Measurements from ENCODE around the gene LCN12.

DNA sequence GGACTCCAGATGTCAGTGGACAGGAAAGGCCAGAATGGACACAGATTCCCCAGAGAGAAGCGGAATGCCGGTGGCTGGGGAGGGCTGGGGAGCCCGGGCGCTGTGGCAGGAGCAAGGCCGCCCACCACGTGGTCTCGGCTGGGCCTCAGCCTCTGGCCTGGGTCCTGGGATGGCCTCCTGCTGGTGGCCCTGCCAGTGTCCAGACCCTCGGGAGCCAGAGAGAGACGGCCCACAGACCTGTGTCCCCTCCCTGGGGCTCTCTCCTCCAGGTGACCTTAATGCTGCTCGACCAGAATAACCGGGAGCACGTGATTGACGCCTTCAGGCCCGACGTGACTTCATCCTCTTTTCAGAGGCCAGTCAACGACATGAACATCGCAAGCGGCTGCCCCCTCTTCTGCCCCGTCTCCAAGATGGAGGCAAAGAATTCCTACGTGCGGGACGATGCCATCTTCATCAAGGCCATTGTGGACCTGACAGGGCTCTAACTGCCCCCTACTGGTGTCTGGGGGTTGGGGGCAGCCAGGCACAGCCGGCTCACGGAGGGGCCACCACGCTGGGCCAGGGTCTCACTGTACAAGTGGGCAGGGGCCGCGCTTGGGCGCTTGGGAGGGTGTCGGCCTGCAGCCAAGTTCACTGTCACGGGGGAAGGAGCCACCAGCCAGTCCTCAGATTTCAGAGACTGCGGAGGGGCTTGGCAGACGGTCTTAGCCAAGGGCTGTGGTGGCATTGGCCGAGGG, 26.5 kb upstream of the LCN12 start:
- no peak for TF ChIP-seq MXI1 (conservative IDR thresholded peaks at IDR 0.05; ENCODE audit: poor library complexity, severe bottlenecking)
- TF ChIP-seq, protein P1, sequence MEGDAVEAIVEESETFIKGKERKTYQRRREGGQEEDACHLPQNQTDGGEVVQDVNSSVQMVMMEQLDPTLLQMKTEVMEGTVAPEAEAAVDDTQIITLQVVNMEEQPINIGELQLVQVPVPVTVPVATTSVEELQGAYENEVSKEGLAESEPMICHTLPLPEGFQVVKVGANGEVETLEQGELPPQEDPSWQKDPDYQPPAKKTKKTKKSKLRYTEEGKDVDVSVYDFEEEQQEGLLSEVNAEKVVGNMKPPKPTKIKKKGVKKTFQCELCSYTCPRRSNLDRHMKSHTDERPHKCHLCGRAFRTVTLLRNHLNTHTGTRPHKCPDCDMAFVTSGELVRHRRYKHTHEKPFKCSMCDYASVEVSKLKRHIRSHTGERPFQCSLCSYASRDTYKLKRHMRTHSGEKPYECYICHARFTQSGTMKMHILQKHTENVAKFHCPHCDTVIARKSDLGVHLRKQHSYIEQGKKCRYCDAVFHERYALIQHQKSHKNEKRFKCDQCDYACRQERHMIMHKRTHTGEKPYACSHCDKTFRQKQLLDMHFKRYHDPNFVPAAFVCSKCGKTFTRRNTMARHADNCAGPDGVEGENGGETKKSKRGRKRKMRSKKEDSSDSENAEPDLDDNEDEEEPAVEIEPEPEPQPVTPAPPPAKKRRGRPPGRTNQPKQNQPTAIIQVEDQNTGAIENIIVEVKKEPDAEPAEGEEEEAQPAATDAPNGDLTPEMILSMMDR (IDR thresholded peaks at IDR 0.05; ENCODE audit: poor library complexity, severe bottlenecking): no peak
- no peak for TF ChIP-seq SMC3 (conservative IDR thresholded peaks at IDR 0.05; ENCODE audit: poor library complexity)
- no peak for TF ChIP-seq TAF1 (IDR thresholded peaks at IDR 0.05; ENCODE audit: low read depth)
- no peak for TF ChIP-seq EP300 (conservative IDR thresholded peaks at IDR 0.05; ENCODE audit: poor library complexity, severe bottlenecking)
- TF ChIP-seq EZH2 (IDR thresholded peaks at IDR 0.05; ENCODE audit: borderline replicate concordance, insufficient read depth, low read length, poor library complexity, severe bottlenecking): no peak
- TF ChIP-seq RAD21 (conservative IDR thresholded peaks at IDR 0.05): no peak
- TF ChIP-seq POLR2AphosphoS5 (IDR thresholded peaks at IDR 0.05): no peak
- TF ChIP-seq, protein P2, sequence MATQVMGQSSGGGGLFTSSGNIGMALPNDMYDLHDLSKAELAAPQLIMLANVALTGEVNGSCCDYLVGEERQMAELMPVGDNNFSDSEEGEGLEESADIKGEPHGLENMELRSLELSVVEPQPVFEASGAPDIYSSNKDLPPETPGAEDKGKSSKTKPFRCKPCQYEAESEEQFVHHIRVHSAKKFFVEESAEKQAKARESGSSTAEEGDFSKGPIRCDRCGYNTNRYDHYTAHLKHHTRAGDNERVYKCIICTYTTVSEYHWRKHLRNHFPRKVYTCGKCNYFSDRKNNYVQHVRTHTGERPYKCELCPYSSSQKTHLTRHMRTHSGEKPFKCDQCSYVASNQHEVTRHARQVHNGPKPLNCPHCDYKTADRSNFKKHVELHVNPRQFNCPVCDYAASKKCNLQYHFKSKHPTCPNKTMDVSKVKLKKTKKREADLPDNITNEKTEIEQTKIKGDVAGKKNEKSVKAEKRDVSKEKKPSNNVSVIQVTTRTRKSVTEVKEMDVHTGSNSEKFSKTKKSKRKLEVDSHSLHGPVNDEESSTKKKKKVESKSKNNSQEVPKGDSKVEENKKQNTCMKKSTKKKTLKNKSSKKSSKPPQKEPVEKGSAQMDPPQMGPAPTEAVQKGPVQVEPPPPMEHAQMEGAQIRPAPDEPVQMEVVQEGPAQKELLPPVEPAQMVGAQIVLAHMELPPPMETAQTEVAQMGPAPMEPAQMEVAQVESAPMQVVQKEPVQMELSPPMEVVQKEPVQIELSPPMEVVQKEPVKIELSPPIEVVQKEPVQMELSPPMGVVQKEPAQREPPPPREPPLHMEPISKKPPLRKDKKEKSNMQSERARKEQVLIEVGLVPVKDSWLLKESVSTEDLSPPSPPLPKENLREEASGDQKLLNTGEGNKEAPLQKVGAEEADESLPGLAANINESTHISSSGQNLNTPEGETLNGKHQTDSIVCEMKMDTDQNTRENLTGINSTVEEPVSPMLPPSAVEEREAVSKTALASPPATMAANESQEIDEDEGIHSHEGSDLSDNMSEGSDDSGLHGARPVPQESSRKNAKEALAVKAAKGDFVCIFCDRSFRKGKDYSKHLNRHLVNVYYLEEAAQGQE (IDR thresholded peaks at IDR 0.05; ENCODE audit: borderline replicate concordance): no peak

Measured in neural cell (in vitro differentiated cells).